Loucy (cell line): ENCODE results near the gene PIAS4.

Experiments used
- H2AFZ ChIP-seq: fragments of 200-600 bp; sonication (generic); 2 replicates; pipeline ENCODE4 v1.6.0; 2016; ENCODE audit warnings: antibody characterized with exemption, mild to moderate bottlenecking, low read length, moderate library complexity
- H3F3A ChIP-seq: fragments of 200-600 bp; 2 replicates; pipeline ENCODE4 v1.6.0; 2016; ENCODE audit warnings: antibody characterized with exemption, low read depth, mild to moderate bottlenecking
- H3K27me3 ChIP-seq: fragments of 200-600 bp; sonication (generic); 2 replicates; pipeline ENCODE4 v1.6.1; 2014; ENCODE audit warnings: low read length, mild to moderate bottlenecking; ENCODE audit not compliant: insufficient read depth, poor library complexity, severe bottlenecking
- H3K36me3 ChIP-seq: fragments of 200-600 bp; sonication (generic); 2 replicates; pipeline ENCODE4 v1.6.1; 2016; ENCODE audit warnings: low read length; ENCODE audit not compliant: insufficient read depth
- H3K4me1 ChIP-seq: fragments of 200-600 bp; sonication (generic); 2 replicates; pipeline ENCODE4 v1.5.1; 2014; ENCODE audit warnings: low read length, mild to moderate bottlenecking; ENCODE audit not compliant: insufficient read depth, poor library complexity, severe bottlenecking
- H3K4me2 ChIP-seq: fragments of 200-600 bp; sonication (generic); 2 replicates; pipeline ENCODE4 v1.6.0; 2014; ENCODE audit warnings: antibody characterized with exemption, low read length, low read depth, mild to moderate bottlenecking; ENCODE audit not compliant: poor library complexity, severe bottlenecking
- H3K4me3 ChIP-seq: fragments of 200-600 bp; sonication (generic); 2 replicates; pipeline ENCODE4 v1.5.1; 2014; ENCODE audit warnings: low read length, mild to moderate bottlenecking, mixed read lengths; ENCODE audit not compliant: poor library complexity, severe bottlenecking
- H3K79me2 ChIP-seq: fragments of 200-600 bp; sonication (generic); 2 replicates; pipeline ENCODE4 v1.6.1; 2014; ENCODE audit warnings: low read length; ENCODE audit not compliant: insufficient read depth
- H3K9ac ChIP-seq: fragments of 200-600 bp; sonication (generic); 2 replicates; pipeline ENCODE4 v1.6.0; 2014; ENCODE audit warnings: mild to moderate bottlenecking, low read depth, low read length, moderate library complexity; ENCODE audit not compliant: poor library complexity, severe bottlenecking
- H3K9me2 ChIP-seq: fragments of 200-600 bp; sonication (generic); replicated peaks from 2 replicates; pipeline ENCODE4 v1.6.1; 2016; ENCODE audit warnings: low read depth, low read length, mixed read lengths
- H3K9me3 ChIP-seq: fragments of 200-600 bp; sonication (generic); 2 replicates; pipeline ENCODE4 v1.6.1; 2014; ENCODE audit warnings: mild to moderate bottlenecking, antibody characterized with exemption, low read length, low read depth; ENCODE audit not compliant: insufficient read depth
- H4K20me1 ChIP-seq: fragments of 200-600 bp; sonication (generic); 2 replicates; pipeline ENCODE4 v1.6.0; 2014; ENCODE audit warnings: antibody characterized with exemption, low read length, mild to moderate bottlenecking; ENCODE audit not compliant: insufficient read depth, poor library complexity, severe bottlenecking
- CTCF ChIP-seq: fragments of 200-600 bp; sonication (generic); conservative IDR thresholded peaks from 2 replicates; pipeline ENCODE4 v1.5.1; 2014; ENCODE audit warnings: mild to moderate bottlenecking, antibody characterized with exemption, low read length
- EZH2phosphoT487 ChIP-seq: fragments of 200-600 bp; IDR thresholded peaks from 2 replicates; pipeline ENCODE4 v1.6.1; 2018; ENCODE audit warnings: antibody characterized with exemption, mild to moderate bottlenecking, moderate library complexity, borderline replicate concordance

The PIAS4 gene

DNA sequence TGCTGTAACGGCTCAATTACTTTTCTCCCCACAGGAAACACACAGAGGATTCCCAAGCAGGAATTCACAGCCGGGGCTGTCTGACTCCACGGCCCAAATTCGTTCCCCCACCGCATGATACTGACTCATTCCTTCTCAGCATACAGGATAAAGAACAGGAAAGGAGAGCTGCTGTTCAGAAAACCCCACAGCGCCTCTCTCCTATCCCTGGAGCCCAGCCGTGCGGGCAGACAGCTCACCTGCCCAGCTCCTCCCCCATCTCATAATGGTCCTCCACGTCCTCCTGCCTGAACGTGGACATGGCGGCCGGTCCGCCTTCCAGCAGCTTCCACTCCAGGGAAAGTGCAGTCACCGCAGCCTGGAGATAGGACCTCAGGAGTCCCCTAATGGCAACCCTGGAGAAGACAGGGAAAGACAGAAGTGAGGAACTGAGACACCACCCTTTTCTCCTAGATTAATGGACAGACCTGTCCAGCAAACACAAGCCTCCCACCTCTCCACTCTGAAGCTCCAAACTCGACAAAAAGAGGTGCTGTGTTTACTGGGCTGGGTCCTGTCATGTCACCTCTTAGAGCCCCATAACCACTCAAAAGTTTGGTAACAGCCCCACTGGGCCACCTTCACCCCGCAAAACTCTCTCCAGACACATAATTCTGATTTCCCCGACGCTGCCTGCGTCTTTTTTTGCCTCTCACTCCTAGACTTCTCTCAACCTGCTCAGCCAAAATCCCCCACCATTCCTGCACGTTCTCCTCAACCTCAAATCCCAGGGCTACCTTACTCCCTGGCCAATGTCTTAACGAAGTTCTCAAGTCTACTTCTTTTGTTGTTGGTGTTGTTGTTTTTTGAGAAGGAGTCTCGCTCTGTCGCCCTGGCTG is 37.9 kb upstream of the PIAS4 start:
- H3K9ac ChIP-seq, result peak overlapping the region; percentile 91
- no peak for TF ChIP-seq CTCF
- TF ChIP-seq EZH2phosphoT487, result no peak
- no peaks in the 10 kb centered on the region for H3K36me3 ChIP-seq
- peaks cover 29% of the 10 kb centered on the region for H3K79me2 ChIP-seq
- no peak overlapping the region for H2AFZ ChIP-seq
- peak overlapping the region; percentile 95 for H3K4me3 ChIP-seq
- H3K4me2 ChIP-seq, result peak overlapping the region; percentile 89
- no peaks in the 10 kb centered on the region for H3K9me3 ChIP-seq
- H3F3A ChIP-seq, result peaks cover 3% of the 10 kb centered on the region; the same call in 1 of the 2 replicates
- no peaks in the 10 kb centered on the region for H3K9me2 ChIP-seq
- peaks cover 20% of the 10 kb centered on the region for H3K4me1 ChIP-seq
- peaks cover 27% of the 10 kb centered on the region for H4K20me1 ChIP-seq
- H3K27me3 ChIP-seq, result no peaks in the 10 kb centered on the region

- Histone ChIP-seq H3K36me3 (peaks cover 4% of the 10 kb centered on the region; the same call in 1 of the 2 replicates), H3K9me3 (no peaks in the 10 kb centered on the region), H2AFZ (0 out of 2 replicates have a peak overlapping the region, but pooled peaks have one; percentile 56), H3K4me2 (peak overlapping the region; percentile 89), H3K9me2 (no peaks in the 10 kb centered on the region), H3K9ac (peak overlapping the region; percentile 91), H4K20me1 (peaks cover 31% of the 10 kb centered on the region), H3F3A (peaks cover 3% of the 10 kb centered on the region; the same call in 1 of the 2 replicates), H3K79me2 (peaks cover 32% of the 10 kb centered on the region), H3K4me3 (peak overlapping the region; percentile 95), H3K4me1 (peaks cover 20% of the 10 kb centered on the region), H3K27me3 (no peaks in the 10 kb centered on the region)
- TF ChIP-seq CTCF (no peak), EZH2phosphoT487 (no peak)
Measured at GRCh38 chr19:3970313-3970807, 37.2 kb upstream of the PIAS4 start.

DNA sequence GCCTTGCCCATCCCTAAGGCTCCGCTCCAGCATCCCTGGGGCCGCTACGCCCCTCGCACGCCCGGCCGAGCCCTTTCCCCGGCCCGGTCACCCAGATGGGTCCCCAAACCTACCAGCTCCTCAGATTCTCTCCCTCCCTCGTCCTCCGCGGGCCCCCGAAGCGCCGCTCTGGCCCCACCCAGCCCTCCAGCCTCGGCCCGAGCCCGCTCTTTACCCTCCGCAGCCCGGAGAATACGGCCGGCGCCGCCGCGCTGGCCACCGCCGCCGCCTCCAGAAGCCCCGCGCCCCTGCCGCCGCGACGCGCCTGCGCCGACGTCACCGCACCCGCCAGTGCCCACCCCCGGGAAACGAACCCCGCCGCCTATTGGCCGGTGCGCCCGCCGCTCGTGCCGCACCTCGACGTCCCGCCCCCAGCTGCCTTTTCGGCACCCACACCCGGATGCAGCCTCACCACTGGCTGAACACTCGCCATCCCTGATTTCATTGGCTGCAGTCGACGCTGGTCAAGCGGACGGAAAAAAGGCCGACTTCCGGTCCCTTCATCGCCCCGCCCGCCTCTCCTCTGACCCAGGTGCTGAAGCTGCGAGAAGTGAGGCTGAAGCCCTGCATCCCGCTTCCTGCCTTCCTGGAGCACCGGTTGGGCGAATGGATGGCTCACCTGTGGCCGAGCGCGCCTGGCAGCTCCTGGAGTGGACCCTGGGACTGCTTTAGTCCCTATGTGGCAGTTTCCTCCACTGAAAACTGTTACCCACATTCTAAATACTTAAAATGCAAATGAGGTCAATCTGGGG is 36.5 kb upstream of the PIAS4 start, which contains the start of gene DAPK3:
Gene DAPK3 (minus strand): TSS at position 292 of the 791 bp plus-strand sequence. CDS start 1,364 bp downstream, outside the sequence.
- Histone ChIP-seq H3K9me2 (no peaks in the 10 kb centered on the region), H3K36me3 (peaks cover 10% of the 10 kb centered on the region; the same call in 1 of the 2 replicates), H2AFZ (0 out of 2 replicates have a peak within 1 kb of the TSS, but pooled peaks have one; percentile 56), H3K27me3 (no peaks in the 10 kb centered on the region), H3F3A (peaks cover 3% of the 10 kb centered on the region; the same call in 1 of the 2 replicates), H3K4me1 (peaks cover 20% of the 10 kb centered on the region), H4K20me1 (peaks cover 38% of the 10 kb centered on the region), H3K9ac (peak within 1 kb of the TSS; percentile 91), H3K9me3 (no peaks in the 10 kb centered on the region), H3K79me2 (peaks cover 32% of the 10 kb centered on the region), H3K4me2 (peak within 1 kb of the TSS; percentile 89), H3K4me3 (peak within 1 kb of the TSS; percentile 95)
- no peak for TF ChIP-seq EZH2phosphoT487
- TF ChIP-seq CTCF, result no peak
